OCI-LY7 (cell line): Measurements from ENCODE around the gene LGR6. TPM values are rescaled to one million over a fixed set of nuclear protein-coding genes. Genes with fewer than 3 reads are reported as not detected.

ENCODE experiments used
- BruUV-seq: library from RNA; stranded (reverse); fragments of 400-500 nt; replicated peaks from 2 replicates; lab custom pipeline; 2021; lab: Mats Ljungman, UMichigan
- CTCF ChIA-PET: fragments of 300-600 bp; sonication (Branson Sonifier 250); formaldehyde crosslinking; loops from one replicate; lab custom pipeline; 2022; ENCODE audit warnings: antibody characterized with exemption; ENCODE audit not compliant: unreplicated experiment; lab: Charles Lee
- POLR2A ChIA-PET: fragments of 300-600 bp; sonication (Branson Sonifier 250); formaldehyde crosslinking; loops from one replicate; lab custom pipeline; 2022; ENCODE audit warnings: antibody characterized with exemption; lab: Charles Lee
- DNase-seq: peaks from one replicate; pipeline ENCODE4 v3.0.0-alpha.2; 2015; ENCODE audit warnings: low spot score
- H2AFZ ChIP-seq: fragments of 200-600 bp; sonication (generic), shearing (Covaris generic); 2 replicates; pipeline ENCODE4 v1.6.1; 2014; ENCODE audit warnings: mild to moderate bottlenecking, antibody characterized with exemption, low read length, moderate library complexity
- H3K27ac ChIP-seq: fragments of 200-600 bp; sonication (generic); 2 replicates; pipeline ENCODE4 v1.5.1; 2014; ENCODE audit warnings: mixed run types, low read depth, mild to moderate bottlenecking, moderate library complexity, low read length, inconsistent platforms; ENCODE audit not compliant: poor library complexity, severe bottlenecking
- H3K36me3 ChIP-seq: fragments of 200-600 bp; sonication (generic); 2 replicates; pipeline ENCODE4 v1.6.1; 2014; ENCODE audit warnings: mild to moderate bottlenecking, antibody characterized with exemption, low read length, moderate library complexity, mixed read lengths; ENCODE audit not compliant: insufficient read depth
- H3K4me1 ChIP-seq: fragments of 200-600 bp; sonication (generic); 2 replicates; pipeline ENCODE4 v1.5.1; 2014; ENCODE audit warnings: mild to moderate bottlenecking, low read length; ENCODE audit not compliant: insufficient read depth, poor library complexity, severe bottlenecking
- H3K4me2 ChIP-seq: fragments of 200-600 bp; sonication (generic); 2 replicates; pipeline ENCODE4 v1.6.1; 2014; ENCODE audit warnings: mild to moderate bottlenecking, low read length
- H3K4me3 ChIP-seq: fragments of 200-600 bp; sonication (generic); 2 replicates; pipeline ENCODE4 v1.5.1; 2014; ENCODE audit warnings: mild to moderate bottlenecking, low read depth, low read length; ENCODE audit not compliant: poor library complexity, severe bottlenecking
- H3K79me2 ChIP-seq: fragments of 200-600 bp; sonication (generic); 2 replicates; pipeline ENCODE4 v1.6.1; 2016; ENCODE audit warnings: low read depth, mild to moderate bottlenecking, low read length, moderate library complexity, mixed read lengths; ENCODE audit not compliant: insufficient read depth
- H3K9me2 ChIP-seq: fragments of 200-600 bp; sonication (generic); 2 replicates; pipeline ENCODE4 v1.6.1; 2016; ENCODE audit warnings: mild to moderate bottlenecking, low read length, mixed read lengths; ENCODE audit not compliant: insufficient read depth
- H3K9me3 ChIP-seq: fragments of 200-600 bp; sonication (generic); 2 replicates; pipeline ENCODE4 v1.6.1; 2014; ENCODE audit warnings: mild to moderate bottlenecking, mixed run types, low read length, mixed read lengths
- H4K20me1 ChIP-seq: fragments of 200-600 bp; sonication (generic); 2 replicates; pipeline ENCODE4 v1.6.1; 2014; ENCODE audit warnings: mild to moderate bottlenecking, antibody characterized with exemption, low read length, moderate library complexity, mixed read lengths; ENCODE audit not compliant: insufficient read depth
- CTCF ChIP-seq: fragments of 200-600 bp; sonication (generic); conservative IDR thresholded peaks from 2 replicates; pipeline ENCODE4 v1.5.1; 2014; ENCODE audit warnings: mild to moderate bottlenecking, antibody characterized with exemption, low read length, moderate library complexity, mixed read lengths
- EZH2phosphoT487 ChIP-seq: fragments of 200-600 bp; sonication (generic); IDR thresholded peaks from 2 replicates; pipeline ENCODE4 v1.6.1; 2018; ENCODE audit warnings: low read depth, borderline replicate concordance, mild to moderate bottlenecking, mixed run types, antibody characterized with exemption, low read length, moderate library complexity, mixed read lengths
- intact Hi-C: fragments of 100-400 bp; cut with micrococcal nuclease; formaldehyde crosslinking; loops from one replicate; pipeline ENCODE4 v1.10.0; 2022; ENCODE audit not compliant: unreplicated experiment
- total RNA-seq, 2 experiments: library from RNA; depleted of rRNA in 1 of 2; stranded (reverse); fragments of >200 nt in 1 of 2; shearing (Covaris generic) in 1 of 2; gene quantifications; 2 replicates each; pipeline ENCODE4 v1.2.3, GENCODE V29; 2014 to 2022

Gene LGR6
- total RNA-seq, 2 experiments from 2014 or later: not detected

- CTCF ChIA-PET: no interaction called here
- H3K9me2 ChIP-seq: no peaks in the 10 kb centered on the region
- H3K4me2 ChIP-seq: no peak overlapping the region
- intact Hi-C loops: no loop called here
- BruUV-seq: no TSS peak
- H3K4me1 ChIP-seq: no peaks in the 10 kb centered on the region
- H3K9me3 ChIP-seq: no peaks in the 10 kb centered on the region
- H3K27ac ChIP-seq: no peak overlapping the region
- no peak overlapping the region for H3K4me3 ChIP-seq
- H3K36me3 ChIP-seq: no peaks in the 10 kb centered on the region
- DNase-seq: no peak
- H2AFZ ChIP-seq: no peak overlapping the region
- no peaks in the 10 kb centered on the region for H4K20me1 ChIP-seq
- no peaks in the 10 kb centered on the region for H3K79me2 ChIP-seq
- POLR2A ChIA-PET: no interaction called here
- no peak for TF ChIP-seq EZH2phosphoT487
- no peak for TF ChIP-seq CTCF
Measured at GRCh38 chr1:202201266-202201665, 7.7 kb downstream of the LGR6 start.

- Histone ChIP-seq H2AFZ (no peak overlapping the region), H3K4me3 (no peak overlapping the region), H3K4me2 (no peak overlapping the region), H3K27ac (no peak overlapping the region), H3K9me3 (no peaks in the 10 kb centered on the region), H3K9me2 (no peaks in the 10 kb centered on the region), H3K4me1 (no peaks in the 10 kb centered on the region), H3K36me3 (no peaks in the 10 kb centered on the region), H4K20me1 (no peaks in the 10 kb centered on the region), H3K79me2 (no peaks in the 10 kb centered on the region)
- no TSS peak for BruUV-seq
- POLR2A ChIA-PET: no interaction called here
- CTCF ChIA-PET: no interaction called here
- no peak for DNase-seq
- intact Hi-C loops: no loop called here
- TF ChIP-seq CTCF: no peak
- no peak for TF ChIP-seq EZH2phosphoT487
Measured at GRCh38 chr1:202201971-202202370, 8.4 kb downstream of the LGR6 start.

- no peak for TF ChIP-seq EZH2phosphoT487
- no peak for TF ChIP-seq CTCF
- Histone ChIP-seq H3K9me3 (no peaks in the 10 kb centered on the region), H3K4me2 (no peak overlapping the region), H4K20me1 (no peaks in the 10 kb centered on the region), H3K79me2 (no peaks in the 10 kb centered on the region), H3K4me1 (no peaks in the 10 kb centered on the region), H3K9me2 (no peaks in the 10 kb centered on the region), H3K36me3 (no peaks in the 10 kb centered on the region), H3K27ac (no peak overlapping the region), H3K4me3 (no peak overlapping the region), H2AFZ (no peak overlapping the region)
- no TSS peak for BruUV-seq
- intact Hi-C loops: no loop called here
- no peak for DNase-seq
- ChIA-PET CTCF (no interaction called here), POLR2A (interaction anchor here (0.6 kb wide), 1 partner anchor 357 kb away, joined by 3 read pairs; no protein-coding TSS in a partner anchor)
Measured at GRCh38 chr1:202202500-202203168, 9.0 kb downstream of the LGR6 start.
